Measurements from ENCODE around the gene PSMD9.

The PSMD9 gene

GRCh38 chr12:121955258-121956237 is 67.0 kb downstream of the PSMD9 start:
- DNase-seq (ENCODE audit: low read depth): no peak

- DNase-seq (ENCODE audit: low read depth): no peak
Observed at GRCh38 chr12:121957861-121958515, 69.4 kb downstream of the PSMD9 start.

- DNase-seq (ENCODE audit: low read depth): no peak
Observed at GRCh38 chr12:121958541-121959240, 70.1 kb downstream of the PSMD9 start.

- no peak for DNase-seq (ENCODE audit: low read depth)
Observed at GRCh38 chr12:121960541-121960940, 72.0 kb downstream of the PSMD9 start.

- DNase-seq (ENCODE audit: low read depth): no peak
Observed at GRCh38 chr12:121961195-121961879, 72.7 kb downstream of the PSMD9 start.

- DNase-seq (ENCODE audit: low read depth): no peak
Observed at GRCh38 chr12:121963341-121964018, 74.9 kb downstream of the PSMD9 start.

GRCh38 chr12:121964813-121965643 is 76.4 kb downstream of the PSMD9 start:
- peak; percentile 36 for DNase-seq (ENCODE audit: low read depth)

- no peak for DNase-seq (ENCODE audit: low read depth)
Observed at GRCh38 chr12:121966959-121967358, 78.4 kb downstream of the PSMD9 start.

Measured in HS-27A (cell line).